Activated T-helper 17 cell treated with anti-CD3 and anti-CD28 coated beads, Interleukin-2, amount 50 U/mL, for 72 hours (primary cell): ENCODE data around the gene DNPH1. TPM values are rescaled to one million over a fixed set of nuclear protein-coding genes. Genes with fewer than 3 reads are reported as not detected.
A peak's percentile ranks its signal among the peaks of the same experiment; 100 is the strongest.

Experiments used
- ATAC-seq: fragments of 150-1000 bp; cut with Tn5 transposase; replicated peaks from 2 replicates; pipeline ENCODE4 v1.10.0; 2021; ENCODE audit warnings: mild to moderate bottlenecking, moderate library complexity
- H3K27ac Mint-ChIP-seq: one replicate; pipeline ENCODE4 v1.8.0; 2022; ENCODE audit warnings: mixed read lengths
- H3K27me3 Mint-ChIP-seq: one replicate; pipeline ENCODE4 v1.8.0; 2022; ENCODE audit warnings: mixed read lengths
- H3K36me3 Mint-ChIP-seq: one replicate; pipeline ENCODE4 v1.8.0; 2022; ENCODE audit warnings: low read depth, mild to moderate bottlenecking, mixed read lengths
- H3K4me1 Mint-ChIP-seq: one replicate; pipeline ENCODE4 v1.8.0; 2022; ENCODE audit warnings: mixed read lengths
- H3K4me3 Mint-ChIP-seq: one replicate; pipeline ENCODE4 v1.8.0; 2022; ENCODE audit warnings: mild to moderate bottlenecking, mixed read lengths
- H3K9me3 Mint-ChIP-seq: one replicate; pipeline ENCODE4 v1.8.0; 2022; ENCODE audit warnings: mixed read lengths
- total RNA-seq, 2 donors: library from RNA; stranded (reverse); gene quantifications; one replicate each; pipeline ENCODE4 v1.2.3, GENCODE V29; 2022

DNPH1 gene
- total RNA-seq, 2 donors from 2014 or later, result 42.6 to 57.8 TPM

DNA sequence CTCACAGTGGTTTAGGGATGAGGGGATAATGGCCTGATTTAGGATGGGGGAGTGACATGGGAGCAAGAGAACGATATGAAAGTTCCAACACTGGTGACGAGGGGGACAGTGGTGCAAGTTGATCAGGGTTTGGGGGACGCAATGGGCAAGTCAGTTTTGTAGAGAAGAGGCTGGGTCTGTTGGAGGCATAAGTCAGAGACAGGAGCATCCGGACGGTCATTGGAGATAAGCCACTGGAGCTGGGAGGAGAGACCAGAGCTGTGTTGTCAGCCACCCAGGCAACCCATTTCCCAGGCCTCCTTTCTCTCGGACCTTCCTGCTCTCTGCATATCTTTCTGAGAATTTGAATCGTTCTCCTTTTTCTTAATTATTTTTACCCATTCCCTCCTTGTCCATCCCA is 9.5 kb downstream of the DNPH1 start:
- Mint-ChIP-seq H3K27ac (peak overlapping the region; percentile 3), H3K4me3 (no peak overlapping the region), H3K4me1 (peaks cover 12% of the 10 kb centered on the region), H3K9me3 (no peaks in the 10 kb centered on the region), H3K27me3 (no peaks in the 10 kb centered on the region), H3K36me3 (peaks cover 71% of the 10 kb centered on the region)
- no peak for ATAC-seq

- no peak overlapping the region for H3K4me3 Mint-ChIP-seq
- H3K36me3 Mint-ChIP-seq, result peaks cover 64% of the 10 kb centered on the region
- H3K4me1 Mint-ChIP-seq, result peaks cover 7% of the 10 kb centered on the region
- no peak for ATAC-seq
- H3K27ac Mint-ChIP-seq, result peak overlapping the region; percentile 3
- no peaks in the 10 kb centered on the region for H3K27me3 Mint-ChIP-seq
- no peaks in the 10 kb centered on the region for H3K9me3 Mint-ChIP-seq
Observed at GRCh38 chr6:43219119-43219518, 10.2 kb downstream of the DNPH1 start.

DNA sequence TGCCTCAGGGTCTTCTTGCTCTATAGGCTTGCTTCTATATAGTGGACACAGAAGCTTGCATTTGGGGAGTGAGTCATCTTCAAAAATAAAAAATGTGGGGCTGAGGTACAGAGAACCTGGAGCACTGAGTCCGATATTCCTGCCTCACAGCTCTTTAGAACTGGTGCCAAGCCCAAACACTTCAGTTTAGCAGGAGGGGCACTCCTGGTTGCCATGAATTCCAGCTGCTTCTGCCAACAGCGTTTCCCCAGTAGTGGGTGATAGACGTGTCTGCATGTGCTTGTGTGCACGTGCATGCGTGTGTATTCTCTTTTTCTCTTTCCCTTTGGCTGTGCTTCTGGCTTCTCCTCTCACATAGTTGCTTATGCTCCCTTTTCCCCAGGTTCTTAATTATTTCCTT is 11.9 kb downstream of the DNPH1 start:
- H3K9me3 Mint-ChIP-seq, result no peaks in the 10 kb centered on the region
- H3K4me1 Mint-ChIP-seq, result no peaks in the 10 kb centered on the region
- H3K36me3 Mint-ChIP-seq, result peaks cover 51% of the 10 kb centered on the region
- no peak overlapping the region for H3K27ac Mint-ChIP-seq
- H3K27me3 Mint-ChIP-seq, result no peaks in the 10 kb centered on the region
- ATAC-seq, result no peak
- no peak overlapping the region for H3K4me3 Mint-ChIP-seq

GRCh38 chr6:43216200-43216599 is 13.1 kb downstream of the DNPH1 start:
- Mint-ChIP-seq H3K27me3 (no peaks in the 10 kb centered on the region), H3K4me1 (no peaks in the 10 kb centered on the region), H3K4me3 (no peak overlapping the region), H3K9me3 (no peaks in the 10 kb centered on the region), H3K36me3 (peaks cover 42% of the 10 kb centered on the region), H3K27ac (no peak overlapping the region)
- no peak for ATAC-seq

- no peak for ATAC-seq
- Mint-ChIP-seq H3K4me3 (no peak overlapping the region), H3K9me3 (no peaks in the 10 kb centered on the region), H3K27ac (no peak overlapping the region), H3K4me1 (no peaks in the 10 kb centered on the region), H3K27me3 (no peaks in the 10 kb centered on the region), H3K36me3 (peaks cover 37% of the 10 kb centered on the region)
Observed at GRCh38 chr6:43215066-43215465, 14.2 kb downstream of the DNPH1 start.

DNA sequence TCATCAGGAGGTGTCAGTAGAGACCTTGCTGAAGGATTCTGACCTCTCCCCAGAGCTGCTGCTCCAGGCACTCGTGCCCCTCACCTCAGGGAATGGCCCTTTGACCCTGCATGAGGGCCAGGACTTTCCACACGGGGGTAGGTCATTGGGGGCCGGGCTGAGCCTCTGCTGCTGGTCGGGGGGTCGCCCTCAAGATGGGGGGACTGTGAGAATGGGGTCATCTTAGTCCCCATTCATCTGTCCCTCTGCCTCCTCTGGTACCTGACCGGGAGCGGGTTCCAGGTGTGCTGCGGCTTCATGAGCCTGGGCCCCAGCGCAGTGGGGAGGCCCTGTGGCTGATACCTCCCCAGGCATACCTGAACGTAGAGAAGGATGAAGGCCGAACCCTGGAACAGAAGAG is 15.8 kb downstream of the DNPH1 start:
- Mint-ChIP-seq H3K27me3 (no peaks in the 10 kb centered on the region), H3K27ac (no peak overlapping the region), H3K9me3 (no peaks in the 10 kb centered on the region), H3K36me3 (peaks cover 22% of the 10 kb centered on the region), H3K4me3 (no peak overlapping the region), H3K4me1 (no peaks in the 10 kb centered on the region)
- no peak for ATAC-seq

DNA sequence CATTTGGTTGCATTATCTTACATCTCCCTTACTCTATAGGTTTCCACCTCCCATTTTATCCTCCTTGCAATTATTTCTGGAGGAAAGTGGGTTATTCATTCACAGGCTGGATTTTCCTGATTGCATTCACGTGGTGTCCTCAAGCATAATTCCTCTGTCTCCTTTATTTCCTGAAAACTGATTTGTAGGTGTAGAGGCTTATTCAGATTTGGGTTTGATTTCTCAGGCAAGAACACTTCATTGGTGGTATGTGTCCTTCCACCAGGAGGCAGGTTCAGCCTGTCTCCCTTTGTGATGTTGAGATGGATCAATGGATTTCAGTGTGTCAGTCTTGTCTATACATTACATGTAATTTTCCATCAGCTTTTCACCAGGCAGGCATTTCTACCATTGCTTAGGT is 17.3 kb downstream of the DNPH1 start:
- Mint-ChIP-seq H3K27ac (no peak overlapping the region), H3K9me3 (no peaks in the 10 kb centered on the region), H3K4me1 (no peaks in the 10 kb centered on the region), H3K4me3 (no peak overlapping the region), H3K36me3 (peaks cover 12% of the 10 kb centered on the region), H3K27me3 (no peaks in the 10 kb centered on the region)
- ATAC-seq, result no peak

DNA sequence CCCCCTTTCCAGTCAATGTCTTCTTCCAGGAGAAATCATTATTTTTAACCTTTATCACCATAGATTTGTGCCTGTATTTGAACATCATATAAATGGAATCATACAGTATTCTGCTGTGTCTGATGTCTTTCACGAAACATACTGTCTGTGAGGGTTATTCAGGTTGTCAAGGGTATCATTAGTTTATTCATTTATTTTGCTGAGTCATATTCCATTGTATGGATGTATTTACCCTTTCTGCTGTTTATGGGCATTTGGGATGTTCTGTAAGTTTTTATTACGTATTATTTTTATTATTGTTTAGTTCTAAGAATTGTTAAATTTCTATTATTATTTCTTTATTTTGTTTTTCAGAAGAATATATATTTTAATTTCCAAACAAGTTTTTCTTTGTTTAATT is 22.0 kb downstream of the DNPH1 start:
- no peaks in the 10 kb centered on the region for H3K4me1 Mint-ChIP-seq
- H3K4me3 Mint-ChIP-seq, result no peak overlapping the region
- no peak for ATAC-seq
- H3K27ac Mint-ChIP-seq, result no peak overlapping the region
- no peaks in the 10 kb centered on the region for H3K9me3 Mint-ChIP-seq
- peaks cover 25% of the 10 kb centered on the region for H3K36me3 Mint-ChIP-seq
- no peaks in the 10 kb centered on the region for H3K27me3 Mint-ChIP-seq

GRCh38 chr6:43205849-43206248 is 23.4 kb downstream of the DNPH1 start:
- H3K27me3 Mint-ChIP-seq, result no peaks in the 10 kb centered on the region
- no peaks in the 10 kb centered on the region for H3K4me1 Mint-ChIP-seq
- no peaks in the 10 kb centered on the region for H3K9me3 Mint-ChIP-seq
- H3K27ac Mint-ChIP-seq, result peak overlapping the region; percentile 24
- peaks cover 30% of the 10 kb centered on the region for H3K36me3 Mint-ChIP-seq
- ATAC-seq, result no peak
- H3K4me3 Mint-ChIP-seq, result no peak overlapping the region

GRCh38 chr6:43204271-43205105 is 24.8 kb downstream of the DNPH1 start:
- Mint-ChIP-seq H3K4me1 (no peaks in the 10 kb centered on the region), H3K27me3 (no peaks in the 10 kb centered on the region), H3K4me3 (no peak overlapping the region), H3K9me3 (no peaks in the 10 kb centered on the region), H3K27ac (peak overlapping the region; percentile 10), H3K36me3 (peaks cover 42% of the 10 kb centered on the region)
- ATAC-seq, result no peak

GRCh38 chr6:43203718-43204095 is 25.6 kb downstream of the DNPH1 start:
- peaks cover 50% of the 10 kb centered on the region for H3K36me3 Mint-ChIP-seq
- no peak overlapping the region for H3K4me3 Mint-ChIP-seq
- peak overlapping the region; percentile 10 for H3K27ac Mint-ChIP-seq
- ATAC-seq, result no peak
- H3K4me1 Mint-ChIP-seq, result no peaks in the 10 kb centered on the region
- no peaks in the 10 kb centered on the region for H3K27me3 Mint-ChIP-seq
- H3K9me3 Mint-ChIP-seq, result no peaks in the 10 kb centered on the region

- Mint-ChIP-seq H3K4me1 (no peaks in the 10 kb centered on the region), H3K27me3 (no peaks in the 10 kb centered on the region), H3K27ac (no peak overlapping the region), H3K4me3 (no peak overlapping the region), H3K9me3 (no peaks in the 10 kb centered on the region), H3K36me3 (peaks cover 52% of the 10 kb centered on the region)
- no peak for ATAC-seq
Observed at GRCh38 chr6:43203029-43203717, 26.1 kb downstream of the DNPH1 start.

GRCh38 chr6:43202451-43202850 is 26.8 kb downstream of the DNPH1 start:
- H3K36me3 Mint-ChIP-seq, result peaks cover 57% of the 10 kb centered on the region
- ATAC-seq, result no peak
- no peak overlapping the region for H3K4me3 Mint-ChIP-seq
- H3K27me3 Mint-ChIP-seq, result no peaks in the 10 kb centered on the region
- H3K9me3 Mint-ChIP-seq, result no peaks in the 10 kb centered on the region
- peak overlapping the region; percentile 22 for H3K27ac Mint-ChIP-seq
- H3K4me1 Mint-ChIP-seq, result no peaks in the 10 kb centered on the region

DNA sequence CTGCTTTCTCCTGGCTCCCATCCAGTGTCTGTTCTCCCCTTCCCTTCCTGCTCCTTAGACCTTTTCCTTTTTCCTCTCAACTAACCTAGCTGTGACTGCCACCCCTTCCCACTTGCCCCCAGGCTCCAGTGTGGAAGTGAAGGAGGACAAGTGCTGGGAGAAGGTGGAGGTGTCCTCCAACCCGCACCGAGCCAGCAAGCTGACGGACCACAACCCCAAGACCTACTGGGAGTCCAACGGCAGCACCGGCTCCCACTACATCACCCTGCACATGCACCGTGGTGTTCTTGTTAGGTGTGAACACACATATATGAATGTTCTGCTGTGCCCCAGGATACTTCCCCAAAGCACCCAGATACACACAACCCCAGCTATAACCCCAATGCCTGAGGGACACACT is 28.7 kb downstream of the DNPH1 start:
- Mint-ChIP-seq H3K4me1 (no peaks in the 10 kb centered on the region), H3K27me3 (no peaks in the 10 kb centered on the region), H3K36me3 (peaks cover 65% of the 10 kb centered on the region), H3K27ac (peak overlapping the region; percentile 22), H3K9me3 (no peaks in the 10 kb centered on the region), H3K4me3 (no peak overlapping the region)
- no peak for ATAC-seq

DNA sequence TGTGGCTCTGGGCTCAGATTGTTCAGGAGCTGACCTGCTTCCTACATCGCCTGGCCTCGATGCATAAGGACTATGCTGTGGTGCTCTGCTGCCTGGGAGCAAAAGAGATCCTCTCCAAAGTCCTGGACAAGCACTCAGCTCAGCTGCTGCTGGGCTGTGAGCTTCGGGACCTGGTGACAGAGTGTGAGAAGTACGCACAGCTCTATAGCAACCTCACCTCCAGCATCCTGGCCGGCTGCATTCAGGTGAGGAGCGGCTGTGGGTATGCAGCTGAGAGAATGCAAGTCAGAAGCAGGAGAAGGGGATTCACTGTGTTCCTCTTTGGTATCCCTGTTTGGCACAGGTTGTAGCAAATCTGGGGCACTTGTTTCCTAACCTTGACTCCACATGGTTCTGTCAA is 29.4 kb downstream of the DNPH1 start:
- no peaks in the 10 kb centered on the region for H3K9me3 Mint-ChIP-seq
- ATAC-seq, result no peak
- H3K4me1 Mint-ChIP-seq, result no peaks in the 10 kb centered on the region
- H3K36me3 Mint-ChIP-seq, result peaks cover 65% of the 10 kb centered on the region
- H3K27ac Mint-ChIP-seq, result peak overlapping the region; percentile 22
- no peaks in the 10 kb centered on the region for H3K27me3 Mint-ChIP-seq
- no peak overlapping the region for H3K4me3 Mint-ChIP-seq
